G401 (cell line): ENCODE results near the gene MET. TPM values are rescaled to one million over a fixed set of nuclear protein-coding genes. Genes with fewer than 3 reads are reported as not detected.
"Not testable (repeated sequence)": the region's sequence is repeated elsewhere in the genome, so short reads cannot be mapped to it uniquely, and the experiment has no call there.

Source experiments
- DNase-seq: peaks from one replicate; pipeline ENCODE4 v3.0.0-alpha.2; 2015; ENCODE audit warnings: low spot score
- in situ Hi-C: cut with HindIII; loops from 2 replicates; pipeline ENCODE4 v1.10.0; 2016; ENCODE audit warnings: low sequenced_read_pairs, mixed read lengths
- total RNA-seq: library from RNA; depleted of rRNA; stranded (reverse); fragments of >200 nt; shearing (Covaris generic); gene quantifications from 2 replicates; pipeline ENCODE4 v1.2.3, GENCODE V29; 2014

The MET gene
- total RNA-seq, 1 experiment from 2014 or later, result 0.20 TPM

GRCh38 chr7:116715077-116715476, 43.1 kb downstream of the MET start:
- DNase-seq, result no peak

GRCh38 chr7:116717137-116717536, 45.1 kb downstream of the MET start:
- DNase-seq, result no peak
- in situ Hi-C loops, result no loop called here

More at GRCh38 chr7:116715077-116715476, 43.1 kb downstream of the MET start:
- in situ Hi-C loops, result no loop called here

- in situ Hi-C loops, DNase-seq: not testable (repeated sequence)
Measured at GRCh38 chr7:116723959-116724529, 52.0 kb downstream of the MET start.

- in situ Hi-C loops, result no loop called here
- no peak for DNase-seq
Measured at GRCh38 chr7:116724560-116725231, 52.7 kb downstream of the MET start.

GRCh38 chr7:116726149-116726548, 54.2 kb downstream of the MET start:
- in situ Hi-C loops, result no loop called here
- no peak for DNase-seq

GRCh38 chr7:116726713-116727431, 54.9 kb downstream of the MET start:
- DNase-seq, result no peak
- in situ Hi-C loops, result no loop called here

GRCh38 chr7:116727432-116728009, 55.5 kb downstream of the MET start:
- DNase-seq, result no peak
- in situ Hi-C loops, result no loop called here

GRCh38 chr7:116728413-116728812, 56.4 kb downstream of the MET start:
- DNase-seq, result no peak

GRCh38 chr7:116730097-116731022, 58.4 kb downstream of the MET start:
- no peak for DNase-seq
- in situ Hi-C loops, result no loop called here

More at GRCh38 chr7:116728413-116728812, 56.4 kb downstream of the MET start:
- in situ Hi-C loops, result no loop called here

GRCh38 chr7:116731023-116731395, 59.0 kb downstream of the MET start:
- DNase-seq, result no peak
- in situ Hi-C loops, result no loop called here

GRCh38 chr7:116731445-116732335, 59.7 kb downstream of the MET start:
- in situ Hi-C loops, result no loop called here
- no peak for DNase-seq

GRCh38 chr7:116732788-116733694, 61.0 kb downstream of the MET start:
- DNase-seq, result no peak
- in situ Hi-C loops, result no loop called here

GRCh38 chr7:116733924-116734580, 62.1 kb downstream of the MET start:
- in situ Hi-C loops, result no loop called here

GRCh38 chr7:116734710-116735109, 62.7 kb downstream of the MET start:
- no peak for DNase-seq
- in situ Hi-C loops, result no loop called here

More at GRCh38 chr7:116733924-116734580, 62.1 kb downstream of the MET start:
- DNase-seq, result no peak

- in situ Hi-C loops, result no loop called here
- DNase-seq, result no peak
Measured at GRCh38 chr7:116736927-116737715, 65.1 kb downstream of the MET start.

GRCh38 chr7:116738378-116738777, 66.4 kb downstream of the MET start:
- in situ Hi-C loops, result no loop called here
- DNase-seq, result no peak
